ENCODE measurements around the gene SEPTIN5.

GRCh38 chr22:19757985-19758895 is 43.9 kb downstream of the SEPTIN5 start:
- TF ChIP-seq, protein P1, sequence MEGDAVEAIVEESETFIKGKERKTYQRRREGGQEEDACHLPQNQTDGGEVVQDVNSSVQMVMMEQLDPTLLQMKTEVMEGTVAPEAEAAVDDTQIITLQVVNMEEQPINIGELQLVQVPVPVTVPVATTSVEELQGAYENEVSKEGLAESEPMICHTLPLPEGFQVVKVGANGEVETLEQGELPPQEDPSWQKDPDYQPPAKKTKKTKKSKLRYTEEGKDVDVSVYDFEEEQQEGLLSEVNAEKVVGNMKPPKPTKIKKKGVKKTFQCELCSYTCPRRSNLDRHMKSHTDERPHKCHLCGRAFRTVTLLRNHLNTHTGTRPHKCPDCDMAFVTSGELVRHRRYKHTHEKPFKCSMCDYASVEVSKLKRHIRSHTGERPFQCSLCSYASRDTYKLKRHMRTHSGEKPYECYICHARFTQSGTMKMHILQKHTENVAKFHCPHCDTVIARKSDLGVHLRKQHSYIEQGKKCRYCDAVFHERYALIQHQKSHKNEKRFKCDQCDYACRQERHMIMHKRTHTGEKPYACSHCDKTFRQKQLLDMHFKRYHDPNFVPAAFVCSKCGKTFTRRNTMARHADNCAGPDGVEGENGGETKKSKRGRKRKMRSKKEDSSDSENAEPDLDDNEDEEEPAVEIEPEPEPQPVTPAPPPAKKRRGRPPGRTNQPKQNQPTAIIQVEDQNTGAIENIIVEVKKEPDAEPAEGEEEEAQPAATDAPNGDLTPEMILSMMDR (IDR thresholded peaks at IDR 0.05) = no peak
- peak; percentile 90 for TF ChIP-seq EZH2phosphoT487 (IDR thresholded peaks at IDR 0.05)
